A673 (cell line): ENCODE data around the gene GMDS.

Source experiments
- EZH2 ChIP-seq: fragments of 200-600 bp; sonication (generic); IDR thresholded peaks from 2 replicates; pipeline ENCODE4 v1.6.1; 2017; ENCODE audit warnings: borderline replicate concordance, low read depth, mild to moderate bottlenecking, mixed read lengths, antibody characterized with exemption, low read length; ENCODE audit not compliant: poor library complexity, severe bottlenecking
- TF ChIP-seq, protein P1 (sequence below): fragments of 300-800, 200-600 bp; sonication (generic); conservative IDR thresholded peaks from 2 replicates; pipeline ENCODE4 v1.5.1; 2017; ENCODE audit warnings: low read depth, mild to moderate bottlenecking, antibody characterized with exemption, low read length, moderate library complexity, mixed read lengths

DNA sequence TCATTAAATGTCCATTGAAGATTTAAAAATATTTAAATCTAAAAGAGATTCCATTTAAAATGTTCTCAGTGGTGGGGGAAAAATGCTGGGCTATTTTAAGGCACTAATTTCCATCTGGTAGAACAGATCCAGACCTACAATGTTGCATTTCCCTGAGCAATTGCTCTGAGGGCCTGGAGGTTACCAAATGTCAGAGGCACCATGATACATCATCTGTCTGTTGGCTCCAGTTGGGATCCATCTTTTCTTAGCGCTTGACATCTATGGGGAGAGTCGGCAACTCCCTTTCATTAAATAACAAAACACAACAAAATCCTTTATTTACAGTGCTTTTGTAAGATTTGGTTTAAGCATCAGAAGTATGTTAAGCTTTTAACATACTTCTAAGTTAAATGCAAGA is 411.2 kb downstream of the GMDS start:
- TF ChIP-seq, protein P1, sequence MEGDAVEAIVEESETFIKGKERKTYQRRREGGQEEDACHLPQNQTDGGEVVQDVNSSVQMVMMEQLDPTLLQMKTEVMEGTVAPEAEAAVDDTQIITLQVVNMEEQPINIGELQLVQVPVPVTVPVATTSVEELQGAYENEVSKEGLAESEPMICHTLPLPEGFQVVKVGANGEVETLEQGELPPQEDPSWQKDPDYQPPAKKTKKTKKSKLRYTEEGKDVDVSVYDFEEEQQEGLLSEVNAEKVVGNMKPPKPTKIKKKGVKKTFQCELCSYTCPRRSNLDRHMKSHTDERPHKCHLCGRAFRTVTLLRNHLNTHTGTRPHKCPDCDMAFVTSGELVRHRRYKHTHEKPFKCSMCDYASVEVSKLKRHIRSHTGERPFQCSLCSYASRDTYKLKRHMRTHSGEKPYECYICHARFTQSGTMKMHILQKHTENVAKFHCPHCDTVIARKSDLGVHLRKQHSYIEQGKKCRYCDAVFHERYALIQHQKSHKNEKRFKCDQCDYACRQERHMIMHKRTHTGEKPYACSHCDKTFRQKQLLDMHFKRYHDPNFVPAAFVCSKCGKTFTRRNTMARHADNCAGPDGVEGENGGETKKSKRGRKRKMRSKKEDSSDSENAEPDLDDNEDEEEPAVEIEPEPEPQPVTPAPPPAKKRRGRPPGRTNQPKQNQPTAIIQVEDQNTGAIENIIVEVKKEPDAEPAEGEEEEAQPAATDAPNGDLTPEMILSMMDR, result no peak
- TF ChIP-seq EZH2, result no peak
